HUES6 (cell line): ENCODE data around the gene SLC2A2.

ENCODE experiments used
- H3K27ac ChIP-seq: 2 replicates; pipeline ENCODE4 v1.7.0; 2013; ENCODE audit warnings: low read depth, mild to moderate bottlenecking, low read length, inconsistent platforms
- H3K27me3 ChIP-seq: 2 replicates; pipeline ENCODE4 v1.6.1; 2013; ENCODE audit warnings: low read length; ENCODE audit not compliant: control insufficient read depth, insufficient read depth
- H3K36me3 ChIP-seq: 2 replicates; pipeline ENCODE4 v1.6.1; 2013; ENCODE audit warnings: low read length; ENCODE audit not compliant: control insufficient read depth, insufficient read depth
- H3K4me1 ChIP-seq: 2 replicates; pipeline ENCODE4 v1.6.1; 2013; ENCODE audit warnings: low read length; ENCODE audit not compliant: control insufficient read depth, insufficient read depth
- H3K4me3 ChIP-seq: 2 replicates; pipeline ENCODE4 v1.5.1; 2013; ENCODE audit warnings: low read depth, low read length
- H3K9ac ChIP-seq: one replicate; pipeline ENCODE4 v1.6.1; 2013; ENCODE audit warnings: mild to moderate bottlenecking, low read length
- H3K9me3 ChIP-seq: 2 replicates; pipeline ENCODE4 v1.6.1; 2013; ENCODE audit warnings: low read depth, low read length; ENCODE audit not compliant: control insufficient read depth, insufficient read depth

SLC2A2 gene

DNA sequence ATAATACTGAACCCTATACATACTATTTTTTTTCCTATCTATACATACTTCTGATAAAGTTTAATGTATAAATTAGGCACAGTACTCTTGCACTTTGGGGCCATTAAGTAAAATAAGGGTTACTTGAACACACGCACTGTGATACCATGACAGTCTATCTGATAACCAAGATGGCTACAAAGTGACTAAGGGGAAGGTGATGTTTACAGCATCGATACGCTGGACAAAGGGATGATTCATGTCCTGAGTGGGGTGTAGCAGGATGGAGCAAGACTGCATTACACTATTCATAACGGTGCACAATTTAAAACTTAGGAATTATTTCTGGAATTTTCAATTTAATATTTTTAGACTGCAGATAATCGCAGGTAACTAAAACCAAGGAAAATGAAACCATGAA is 30.0 kb upstream of the SLC2A2 start:
- Histone ChIP-seq H3K9me3 (no peaks in the 10 kb centered on the region), H3K27ac (no peak overlapping the region), H3K36me3 (no peaks in the 10 kb centered on the region), H3K4me1 (peaks cover 2% of the 10 kb centered on the region), H3K9ac (no peak overlapping the region), H3K27me3 (no peaks in the 10 kb centered on the region), H3K4me3 (no peak overlapping the region)

- no peaks in the 10 kb centered on the region for H3K9me3 ChIP-seq
- H3K9ac ChIP-seq = no peak overlapping the region
- no peaks in the 10 kb centered on the region for H3K27me3 ChIP-seq
- H3K4me1 ChIP-seq = no peaks in the 10 kb centered on the region
- no peak overlapping the region for H3K4me3 ChIP-seq
- no peaks in the 10 kb centered on the region for H3K36me3 ChIP-seq
- no peak overlapping the region for H3K27ac ChIP-seq
These were observed 29.0 kb upstream of the SLC2A2 start for GRCh38 chr3:171055336-171056178.

- H3K27ac ChIP-seq = no peak overlapping the region
- H3K9ac ChIP-seq = no peak overlapping the region
These were observed 28.4 kb upstream of the SLC2A2 start for GRCh38 chr3:171054921-171055320.

DNA sequence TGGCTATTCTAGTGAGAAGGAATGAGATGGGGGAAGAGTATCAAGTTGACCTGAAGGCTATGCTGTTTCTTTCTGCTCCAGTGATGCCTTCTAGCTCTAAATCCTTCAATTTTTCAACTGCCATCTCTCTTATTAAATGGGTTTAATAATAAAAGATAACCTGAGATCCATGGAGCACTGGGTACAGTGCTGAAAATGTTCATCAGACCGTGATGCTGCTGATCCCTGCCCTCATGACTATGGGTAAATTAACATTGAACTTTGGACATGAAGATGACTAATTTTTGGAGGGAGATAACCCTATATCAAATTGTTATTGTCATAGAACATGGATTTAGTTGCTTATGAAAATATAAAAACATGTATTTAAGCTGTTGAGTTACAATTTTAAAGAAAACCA is 27.7 kb upstream of the SLC2A2 start:
- Histone ChIP-seq H3K9ac (no peak overlapping the region), H3K4me3 (no peak overlapping the region), H3K27ac (no peak overlapping the region), H3K36me3 (no peaks in the 10 kb centered on the region), H3K4me1 (no peaks in the 10 kb centered on the region), H3K27me3 (no peaks in the 10 kb centered on the region), H3K9me3 (no peaks in the 10 kb centered on the region)

More at GRCh38 chr3:171054921-171055320, 28.4 kb upstream of the SLC2A2 start:
- Histone ChIP-seq H3K27me3 (no peaks in the 10 kb centered on the region), H3K36me3 (no peaks in the 10 kb centered on the region), H3K9me3 (no peaks in the 10 kb centered on the region), H3K4me1 (no peaks in the 10 kb centered on the region), H3K4me3 (no peak overlapping the region)

- Histone ChIP-seq H3K27ac (no peak overlapping the region), H3K36me3 (no peaks in the 10 kb centered on the region), H3K27me3 (no peaks in the 10 kb centered on the region), H3K4me3 (no peak overlapping the region), H3K9ac (no peak overlapping the region), H3K4me1 (no peaks in the 10 kb centered on the region), H3K9me3 (no peaks in the 10 kb centered on the region)
These were observed 23.4 kb upstream of the SLC2A2 start for GRCh38 chr3:171049861-171050444.

DNA sequence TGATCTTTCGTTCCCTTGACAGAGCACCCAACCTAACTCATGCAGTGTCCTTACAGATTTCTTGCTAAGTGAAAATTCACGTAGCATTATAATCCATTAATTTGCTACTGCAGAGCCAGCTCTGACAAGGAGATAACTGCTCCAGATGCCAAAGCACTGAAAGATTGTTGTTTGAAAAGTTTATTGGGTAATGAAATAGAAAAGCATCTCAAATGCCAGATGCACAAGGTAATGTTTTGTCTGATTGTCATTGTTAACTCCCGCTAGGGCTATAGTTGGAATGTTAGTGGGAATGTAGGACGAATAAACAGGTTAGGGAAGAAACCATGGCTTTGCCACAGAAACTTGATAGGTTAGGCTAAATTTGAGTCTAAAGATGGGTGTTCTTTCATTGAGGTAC is 20.2 kb upstream of the SLC2A2 start:
- no peak overlapping the region for H3K27ac ChIP-seq
- peaks cover 3% of the 10 kb centered on the region; the same call in 1 of the 2 replicates for H3K4me1 ChIP-seq
- H3K27me3 ChIP-seq = no peaks in the 10 kb centered on the region
- no peaks in the 10 kb centered on the region for H3K36me3 ChIP-seq
- no peak overlapping the region for H3K4me3 ChIP-seq
- no peak overlapping the region for H3K9ac ChIP-seq
- no peaks in the 10 kb centered on the region for H3K9me3 ChIP-seq

GRCh38 chr3:171044835-171045793 is 18.6 kb upstream of the SLC2A2 start:
- H3K27ac ChIP-seq = no peak overlapping the region
- no peaks in the 10 kb centered on the region for H3K27me3 ChIP-seq
- no peaks in the 10 kb centered on the region for H3K36me3 ChIP-seq
- peaks cover 3% of the 10 kb centered on the region; the same call in 1 of the 2 replicates for H3K4me1 ChIP-seq
- no peak overlapping the region for H3K4me3 ChIP-seq
- no peak overlapping the region for H3K9ac ChIP-seq
- H3K9me3 ChIP-seq = no peaks in the 10 kb centered on the region

DNA sequence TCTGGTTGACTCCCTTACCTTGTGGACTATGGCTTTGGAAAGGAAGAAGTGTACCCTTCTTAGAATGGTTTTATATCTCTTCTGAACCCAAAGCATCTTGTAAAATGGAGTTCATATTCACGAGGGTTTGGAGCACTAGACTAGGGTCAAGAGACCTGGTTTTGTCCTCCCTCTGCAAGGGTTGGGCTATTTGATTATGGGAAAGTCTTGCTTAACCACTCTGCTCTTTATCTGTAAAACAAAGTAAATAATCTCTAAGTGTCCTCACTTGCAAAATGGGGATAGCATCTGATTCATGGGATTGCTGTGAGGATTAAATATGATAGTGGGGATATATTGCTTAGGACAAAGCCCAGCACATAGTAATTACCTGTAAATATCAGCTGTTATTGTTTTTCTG is 17.9 kb upstream of the SLC2A2 start:
- Histone ChIP-seq H3K4me3 (no peak overlapping the region), H3K36me3 (no peaks in the 10 kb centered on the region), H3K9ac (no peak overlapping the region), H3K27me3 (no peaks in the 10 kb centered on the region), H3K9me3 (no peaks in the 10 kb centered on the region), H3K27ac (no peak overlapping the region), H3K4me1 (peaks cover 3% of the 10 kb centered on the region; the same call in 1 of the 2 replicates)

GRCh38 chr3:171039674-171040073 is 13.2 kb upstream of the SLC2A2 start:
- Histone ChIP-seq H3K36me3 (no peaks in the 10 kb centered on the region), H3K27me3 (no peaks in the 10 kb centered on the region), H3K9me3 (no peaks in the 10 kb centered on the region), H3K9ac (no peak overlapping the region), H3K4me1 (peaks cover 3% of the 10 kb centered on the region; the same call in 1 of the 2 replicates), H3K4me3 (no peak overlapping the region), H3K27ac (no peak overlapping the region)

DNA sequence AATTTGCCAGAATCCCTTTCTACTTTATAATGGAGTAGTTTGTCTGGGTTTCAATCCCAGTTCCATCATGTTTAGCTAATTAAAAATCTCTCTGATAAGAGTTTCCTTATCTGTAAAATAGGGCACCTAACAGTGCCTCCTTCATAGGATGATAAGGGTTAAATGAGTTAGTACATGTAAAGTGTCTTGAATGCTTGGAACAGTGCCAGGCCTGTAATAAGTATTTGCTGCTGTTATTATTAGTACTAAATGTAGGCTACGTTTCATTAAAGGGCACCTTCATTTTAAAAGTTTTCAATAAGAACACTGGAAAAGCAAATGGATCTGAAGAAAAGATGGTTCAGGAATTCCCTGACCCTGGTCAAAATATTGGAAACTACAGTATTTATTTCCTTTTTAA is 11.8 kb upstream of the SLC2A2 start:
- peaks cover 3% of the 10 kb centered on the region; the same call in 1 of the 2 replicates for H3K4me1 ChIP-seq
- H3K4me3 ChIP-seq = no peak overlapping the region
- no peaks in the 10 kb centered on the region for H3K9me3 ChIP-seq
- H3K27ac ChIP-seq = no peak overlapping the region
- H3K36me3 ChIP-seq = no peaks in the 10 kb centered on the region
- no peaks in the 10 kb centered on the region for H3K27me3 ChIP-seq
- H3K9ac ChIP-seq = no peak overlapping the region
